Esophagus mucosa (tissue), 1 donor: ENCODE measurements around the gene ENDOD1. TPM values are rescaled to one million over a fixed set of nuclear protein-coding genes. Genes with fewer than 3 reads are reported as not detected.

Source experiments
- total RNA-seq: library from RNA; stranded (reverse); gene quantifications from one replicate; pipeline ENCODE4 v1.2.4, GENCODE V29; 2023
- donor health status: DM: yes; HTN: yes; CAD: no.

The ENDOD1 gene
- total RNA-seq, 1 donor from 2014 or later, result 28.3 TPM

Other genes with a start within 250 kb of the ENDOD1 start
- 49.1 TPM for gene CWC15, start 116.3 kb upstream of the ENDOD1 start, total RNA-seq
- 0.32 TPM for gene KDM4D, start 116.1 kb upstream of the ENDOD1 start, total RNA-seq
- not detected for gene KDM4E, start 64.6 kb upstream of the ENDOD1 start, total RNA-seq
- not detected for gene KDM4F, start 40.4 kb upstream of the ENDOD1 start, total RNA-seq
- gene SRSF8, start 22.9 kb upstream of the ENDOD1 start, total RNA-seq, result 30.4 TPM
- gene SESN3, start 141.4 kb downstream of the ENDOD1 start, total RNA-seq, result 30.5 TPM